GM18508 (cell line): Measurements from ENCODE around the gene HIRIP3.
"Not testable (repeated sequence)": the region's sequence is repeated elsewhere in the genome, so short reads cannot be mapped to it uniquely, and the experiment has no call there.

Source experiments
- ATAC-seq: cut with Tn5 transposase; IDR thresholded peaks from one replicate; pipeline ENCODE4 v1.9.1; 2021; ENCODE audit warnings: moderate number of reproducible peaks; ENCODE audit not compliant: insufficient read depth, unreplicated experiment

HIRIP3 gene

GRCh38 chr16:30017277-30017656 lies 21.9 kb upstream of the HIRIP3 start:
- no peak for ATAC-seq

- no peak for ATAC-seq
These were observed 21.3 kb upstream of the HIRIP3 start for GRCh38 chr16:30016555-30017276.

- not testable (repeated sequence) for ATAC-seq
These were observed 20.0 kb upstream of the HIRIP3 start for GRCh38 chr16:30015450-30015849.

DNA sequence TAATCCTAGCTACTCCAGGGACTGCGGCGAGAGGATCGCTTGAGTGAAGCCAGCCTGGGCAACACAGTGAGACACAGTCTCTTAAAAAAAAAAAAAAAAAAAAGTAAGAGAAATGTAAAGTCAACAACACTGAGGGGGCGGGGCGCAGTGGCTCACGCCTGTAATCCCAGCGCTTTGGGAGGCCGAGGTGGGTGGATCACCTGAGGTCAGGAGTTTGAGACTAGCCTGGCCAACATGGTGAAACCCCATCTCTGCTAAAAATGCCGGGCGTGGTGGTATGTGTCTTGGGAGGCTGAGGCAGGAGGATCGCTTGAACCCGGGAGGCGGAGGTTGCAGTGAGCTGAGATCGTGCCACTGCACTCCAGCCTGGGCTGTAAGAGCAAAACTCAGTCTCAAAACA lies 17.2 kb upstream of the HIRIP3 start:
- not testable (repeated sequence) for ATAC-seq

GRCh38 chr16:30011714-30012504 lies 16.5 kb upstream of the HIRIP3 start:
- ATAC-seq, result no peak

DNA sequence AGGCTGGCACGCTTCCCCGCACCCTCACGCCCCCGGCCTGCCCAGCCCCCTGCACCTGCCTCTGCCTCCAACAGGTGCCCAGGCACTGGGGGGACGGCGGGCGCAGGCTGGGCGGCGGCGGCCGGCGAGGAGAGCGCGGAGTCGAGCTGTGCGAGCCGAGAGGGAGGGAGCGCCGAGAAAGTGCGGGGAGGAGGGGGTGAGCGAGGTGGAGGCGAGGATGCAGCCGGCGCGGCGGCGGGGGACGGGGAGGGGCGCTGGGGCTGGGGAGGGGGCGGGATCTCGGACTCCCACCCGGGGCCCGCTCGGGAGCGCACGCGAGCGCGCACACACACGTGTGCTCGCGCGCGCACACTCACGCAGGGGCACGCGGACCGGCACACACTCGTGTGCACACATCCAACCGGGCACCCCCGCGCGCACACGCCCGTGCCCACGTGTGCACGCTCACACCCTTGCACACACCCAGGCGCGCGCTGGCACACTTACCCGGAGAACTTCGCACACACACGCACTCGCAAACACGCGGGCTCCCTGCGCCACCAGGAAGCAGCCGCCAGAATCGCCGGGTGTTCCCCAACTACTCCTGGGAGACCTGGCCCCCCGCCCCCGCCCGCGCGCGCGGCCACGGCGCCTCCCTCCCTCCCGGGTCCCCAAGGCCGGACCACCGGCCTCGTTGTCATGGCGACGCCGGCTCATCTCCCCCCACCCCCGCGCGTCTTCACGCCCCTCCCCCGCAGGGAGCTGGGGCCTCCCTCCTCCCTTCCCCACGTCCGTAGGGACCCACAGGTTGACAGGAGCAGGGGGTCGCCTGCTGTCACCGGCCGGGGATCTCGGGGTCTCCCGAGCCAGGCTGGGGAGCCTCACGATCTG lies 15.7 kb upstream of the HIRIP3 start, which contains the start of gene DOC2A:
DOC2A (minus strand) TSS at position 184 of the 870 bp plus-strand sequence. CDS start 805 bp downstream, outside the sequence.
- ATAC-seq, result no peak

DNA sequence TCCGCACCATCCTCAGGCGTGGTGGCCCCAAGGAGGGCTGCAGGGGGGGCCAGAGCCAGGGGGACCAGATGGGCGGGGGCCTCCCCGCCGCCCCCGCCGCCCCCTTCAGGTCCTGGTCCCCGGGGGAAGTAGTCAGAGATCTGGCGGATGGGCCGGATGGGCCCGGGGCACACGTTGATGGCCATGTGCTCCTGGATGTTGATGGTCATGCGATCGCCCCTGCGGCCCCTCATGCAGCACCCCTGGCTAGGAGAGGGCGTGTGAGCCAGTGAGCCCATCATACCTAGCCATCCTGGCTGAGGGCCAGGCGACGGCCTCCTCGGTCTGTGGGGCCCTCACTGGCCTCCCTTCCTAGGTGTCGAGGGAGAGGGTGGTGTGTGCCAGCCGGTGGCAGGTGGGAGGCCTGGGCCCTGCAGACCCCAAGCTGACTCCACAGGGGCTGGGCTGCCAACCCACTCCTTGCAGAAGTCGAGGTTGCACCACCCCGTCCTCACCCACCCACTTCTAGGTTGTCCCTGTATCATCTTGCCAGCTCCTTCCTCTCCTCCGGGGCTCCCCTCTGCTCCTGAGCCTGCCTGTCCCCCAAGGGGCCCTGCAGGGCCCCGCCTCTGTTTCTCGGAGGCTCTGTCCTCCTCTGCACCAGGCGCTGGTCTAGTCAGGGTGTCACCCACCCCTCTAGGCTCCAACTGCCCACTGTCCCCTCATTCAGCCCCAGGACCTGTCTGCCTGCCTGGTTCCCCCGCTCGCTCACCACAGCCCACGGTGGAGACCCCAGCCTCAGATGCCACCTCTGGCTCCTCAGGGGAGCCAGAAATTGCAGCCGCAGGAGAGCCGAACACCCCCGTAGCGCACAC lies 14.8 kb upstream of the HIRIP3 start:
- ATAC-seq, result no peak

GRCh38 chr16:30009085-30009862 lies 13.9 kb upstream of the HIRIP3 start:
- no peak for ATAC-seq

- ATAC-seq, result no peak
These were observed 12.0 kb upstream of the HIRIP3 start for GRCh38 chr16:30007378-30007895.

GRCh38 chr16:30006659-30007377 lies 11.4 kb upstream of the HIRIP3 start:
- ATAC-seq, result no peak

DNA sequence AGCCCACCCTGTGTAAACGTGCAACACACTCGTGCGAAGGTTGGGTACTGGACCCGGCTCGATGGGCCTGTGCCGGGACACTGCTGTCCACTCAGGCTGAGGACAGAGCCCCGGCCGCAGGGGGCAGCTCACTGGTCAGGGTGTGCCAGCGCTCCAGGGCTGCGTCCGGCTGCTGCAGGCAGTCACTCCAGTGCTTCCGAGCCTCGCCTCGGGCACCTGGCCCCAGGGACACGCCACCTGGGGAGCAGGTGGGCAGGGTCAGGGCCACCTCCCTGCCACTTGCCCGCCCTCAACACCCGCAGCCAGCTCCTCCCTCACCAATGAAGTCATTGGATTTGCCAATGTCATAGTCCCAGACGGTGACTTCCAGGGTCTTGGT lies 10.7 kb upstream of the HIRIP3 start:
- ATAC-seq, result no peak

GRCh38 chr16:30005341-30006094 lies 10.1 kb upstream of the HIRIP3 start:
- no peak for ATAC-seq

DNA sequence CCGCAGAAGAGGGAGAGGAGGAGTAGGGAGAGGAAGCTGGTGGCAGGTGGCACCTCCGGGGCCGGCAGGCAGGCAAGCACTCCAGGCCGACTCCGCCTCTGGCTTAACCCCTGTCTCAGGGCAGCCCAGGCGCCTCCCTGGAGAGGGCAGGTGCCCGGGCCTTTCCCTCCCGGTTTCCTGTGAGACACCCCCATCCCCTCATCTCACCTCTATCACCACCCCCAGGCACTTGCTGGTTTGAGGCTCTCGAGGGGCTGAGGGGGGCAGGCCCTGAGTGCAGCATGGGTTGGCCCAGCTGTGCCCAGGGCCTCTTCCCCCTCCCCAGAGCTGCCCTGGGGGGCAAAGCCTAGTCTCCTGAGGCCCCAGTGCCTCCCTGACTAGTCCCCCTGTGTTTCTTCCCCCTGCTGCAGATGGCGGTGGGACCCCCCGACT lies 9.4 kb upstream of the HIRIP3 start:
- no peak for ATAC-seq

DNA sequence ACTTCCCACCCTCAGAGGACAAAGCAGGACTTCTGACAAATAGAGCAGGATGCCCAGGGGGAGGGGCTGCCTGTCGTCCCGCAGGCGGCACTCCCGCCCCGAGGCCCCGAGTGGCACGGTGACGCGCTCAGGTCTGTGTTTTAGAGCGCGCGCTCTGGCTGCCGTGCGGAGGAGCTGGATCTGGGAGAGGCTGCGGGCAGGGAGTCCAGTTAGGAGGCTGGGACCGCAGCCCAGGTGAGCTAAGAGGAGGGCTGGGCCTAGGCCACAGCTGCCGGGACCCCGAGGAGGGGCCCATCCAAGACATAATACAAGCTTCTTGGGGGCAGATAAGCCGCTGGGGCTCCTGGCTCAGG lies 9.0 kb upstream of the HIRIP3 start:
- no peak for ATAC-seq

GRCh38 chr16:30003670-30004423 lies 8.4 kb upstream of the HIRIP3 start:
- no peak for ATAC-seq

DNA sequence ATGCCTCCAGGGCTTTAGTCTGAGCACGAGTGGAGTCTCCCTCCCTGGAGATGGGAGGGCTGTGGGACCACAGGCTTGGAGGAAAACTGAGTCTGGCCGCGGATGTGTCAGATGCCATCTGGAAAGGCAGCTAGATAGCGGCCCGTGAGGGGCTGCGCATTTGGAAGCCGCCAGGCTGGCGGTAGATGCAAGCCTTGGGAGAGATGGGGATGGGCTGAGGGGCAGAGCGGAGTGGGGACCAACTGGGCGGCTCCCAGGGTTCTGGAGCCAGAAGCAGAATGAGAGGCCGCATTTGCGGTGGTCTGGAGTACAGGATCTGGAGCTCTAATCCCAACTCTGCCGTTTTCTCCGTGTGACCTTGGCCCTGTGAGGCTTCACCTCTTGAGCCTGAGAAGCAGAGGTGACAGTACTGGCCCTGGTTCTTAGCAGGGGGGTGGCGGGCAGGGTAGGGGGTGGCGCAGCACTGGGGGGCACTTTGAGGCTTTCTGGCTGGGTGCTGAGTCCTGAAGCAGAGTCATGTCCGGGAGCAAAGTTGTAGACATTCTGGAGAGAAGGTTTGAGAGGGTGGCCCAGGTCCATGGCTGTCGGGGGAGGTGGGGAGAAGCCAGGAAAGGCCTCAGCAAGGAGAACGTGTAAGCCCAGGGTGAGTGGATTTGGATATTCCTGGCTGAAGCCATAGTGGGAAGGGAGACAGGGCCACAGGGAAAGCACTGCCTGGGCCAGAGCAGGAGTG lies 7.4 kb upstream of the HIRIP3 start:
- no peak for ATAC-seq
